SHP77 (cell line): ENCODE data around the gene DISC1.
A peak's percentile ranks its signal among the peaks of the same experiment; 100 is the strongest.
"Not testable (repeated sequence)": the region's sequence is repeated elsewhere in the genome, so short reads cannot be mapped to it uniquely, and the experiment has no call there.

Experiments
- DNase-seq, 2 experiments: peaks; one replicate each; lab custom pipeline; 2025; lab: John Stamatoyannopoulos, UW

DISC1 gene

GRCh38 chr1:231959225-231959884 lies 332.8 kb downstream of the DISC1 start:
- no peak for DNase-seq

- DNase-seq: not testable (repeated sequence)
Observed at GRCh38 chr1:231961801-231962200, 335.2 kb downstream of the DISC1 start.

GRCh38 chr1:231962636-231963035 lies 336.0 kb downstream of the DISC1 start:
- DNase-seq: no peak

GRCh38 chr1:231964241-231964640 lies 337.7 kb downstream of the DISC1 start:
- no peak for DNase-seq

- DNase-seq: no peak
Observed at GRCh38 chr1:231964961-231965360, 338.4 kb downstream of the DISC1 start.

- no peak for DNase-seq
Observed at GRCh38 chr1:231965615-231966014, 339.0 kb downstream of the DISC1 start.

GRCh38 chr1:231966983-231967382 lies 340.4 kb downstream of the DISC1 start:
- DNase-seq: no peak

- DNase-seq: peak; percentile 21 to 32
Observed at GRCh38 chr1:231969076-231969475, 342.5 kb downstream of the DISC1 start.

- DNase-seq: not testable (repeated sequence)
Observed at GRCh38 chr1:231969761-231970160, 343.2 kb downstream of the DISC1 start.

GRCh38 chr1:231970684-231971083 lies 344.1 kb downstream of the DISC1 start:
- DNase-seq: no peak

- no peak for DNase-seq
Observed at GRCh38 chr1:231971397-231972110, 345.0 kb downstream of the DISC1 start.

- no peak for DNase-seq
Observed at GRCh38 chr1:231972111-231972445, 345.5 kb downstream of the DISC1 start.

- no peak for DNase-seq
Observed at GRCh38 chr1:231973830-231974229, 347.2 kb downstream of the DISC1 start.

- DNase-seq: no peak
Observed at GRCh38 chr1:231976231-231976630, 349.6 kb downstream of the DISC1 start.

- no peak for DNase-seq
Observed at GRCh38 chr1:231981675-231982074, 355.1 kb downstream of the DISC1 start.

- no peak for DNase-seq
Observed at GRCh38 chr1:231982871-231983587, 356.4 kb downstream of the DISC1 start.

GRCh38 chr1:231983588-231984193 lies 357.1 kb downstream of the DISC1 start:
- no peak for DNase-seq

GRCh38 chr1:231985296-231986023 lies 358.9 kb downstream of the DISC1 start:
- DNase-seq: no peak

- DNase-seq: no peak
Observed at GRCh38 chr1:231986631-231987336, 360.2 kb downstream of the DISC1 start.

GRCh38 chr1:231990388-231990787 lies 363.8 kb downstream of the DISC1 start:
- no peak for DNase-seq

GRCh38 chr1:231991231-231991630 lies 364.6 kb downstream of the DISC1 start:
- no peak for DNase-seq
